OCI-LY7 (cell line): ENCODE measurements around the gene SMARCA2.

Experiments
- CTCF ChIP-seq: fragments of 200-600 bp; sonication (generic); conservative IDR thresholded peaks from 2 replicates; pipeline ENCODE4 v1.5.1; 2014; ENCODE audit warnings: mild to moderate bottlenecking, antibody characterized with exemption, low read length, moderate library complexity, mixed read lengths
- EZH2phosphoT487 ChIP-seq: fragments of 200-600 bp; sonication (generic); IDR thresholded peaks from 2 replicates; pipeline ENCODE4 v1.6.1; 2018; ENCODE audit warnings: low read depth, borderline replicate concordance, mild to moderate bottlenecking, mixed run types, antibody characterized with exemption, low read length, moderate library complexity, mixed read lengths

- no peak for TF ChIP-seq CTCF
- no peak for TF ChIP-seq EZH2phosphoT487
Observed at GRCh38 chr9:1979741-1980367, 35.3 kb upstream of the SMARCA2 start.
